Subcutaneous abdominal adipose tissue (tissue), 5 donors: ENCODE results near the gene CDR2.
"Not testable (repeated sequence)": the region's sequence is repeated elsewhere in the genome, so short reads cannot be mapped to it uniquely, and the experiment has no call there.

Source experiments
- H3K27ac ChIP-seq: one replicate; pipeline ENCODE4 v1.7.0; 2013; ENCODE audit warnings: low read depth, mild to moderate bottlenecking, inconsistent platforms, low read length, moderate library complexity
- H3K27me3 ChIP-seq, 5 donors: one replicate each; pipeline ENCODE4 v1.7.0; 2013; ENCODE audit warnings: low read length in 5 of 5, inconsistent platforms in 1 of 5; ENCODE audit not compliant: control insufficient read depth in 5 of 5, insufficient read depth in 4 of 5
- H3K36me3 ChIP-seq, 5 donors: one replicate each; pipeline ENCODE4 v1.7.0; 2013; ENCODE audit warnings: low read length in 5 of 5; ENCODE audit not compliant: control insufficient read depth in 5 of 5, insufficient read depth in 5 of 5
- H3K4me1 ChIP-seq, 5 donors: one replicate each; pipeline ENCODE4 v1.7.0; 2013; ENCODE audit warnings: low read length in 5 of 5, mild to moderate bottlenecking in 3 of 5, moderate library complexity in 1 of 5; ENCODE audit not compliant: control insufficient read depth in 5 of 5, insufficient read depth in 5 of 5
- H3K4me3 ChIP-seq, 5 donors: one replicate each; pipeline ENCODE4 v1.7.0; 2013; ENCODE audit warnings: low read length in 5 of 5, low read depth in 1 of 5
- H3K9ac ChIP-seq, 5 donors: one replicate each; pipeline ENCODE4 v1.7.0; 2013; ENCODE audit warnings: low read length in 5 of 5, mild to moderate bottlenecking in 4 of 5, moderate library complexity in 3 of 5
- H3K9me3 ChIP-seq, 5 donors: one replicate each; pipeline ENCODE4 v1.7.0; 2013; ENCODE audit warnings: low read length in 5 of 5; ENCODE audit not compliant: control insufficient read depth in 5 of 5
- donor health status: healthy.
- donor health status: healthy.
- donor health status: healthy.
- donor health status: healthy.
- donor health status: healthy.

Gene CDR2

GRCh38 chr16:22301423-22301822 lies 73.0 kb downstream of the CDR2 start:
- H3K27ac ChIP-seq, H3K9ac ChIP-seq, H3K4me3 ChIP-seq, H3K27me3 ChIP-seq, H3K9me3 ChIP-seq: not testable (repeated sequence)
- Histone ChIP-seq H3K4me1 (peaks cover 4 to 26% (median 23%) of the 10 kb centered on the region in 5 donors), H3K36me3 (peaks cover 0 to 37% (median 34%) of the 10 kb centered on the region in 5 donors)

GRCh38 chr16:22300427-22301071 lies 73.9 kb downstream of the CDR2 start:
- Histone ChIP-seq H3K4me3 (no peak overlapping the region), H3K4me1 (peaks cover 4 to 27% (median 26%) of the 10 kb centered on the region in 5 donors), H3K9ac (no peak overlapping the region), H3K27ac (no peak overlapping the region), H3K36me3 (peaks cover 0 to 31% (median 28%) of the 10 kb centered on the region in 5 donors), H3K27me3 (no peaks in the 10 kb centered on the region), H3K9me3 (no peaks in the 10 kb centered on the region)

- Histone ChIP-seq H3K9me3 (no peaks in the 10 kb centered on the region), H3K36me3 (peaks cover 0 to 16% (median 15%) of the 10 kb centered on the region in 5 donors), H3K4me1 (peaks cover 4 to 27% (median 26%) of the 10 kb centered on the region in 5 donors), H3K9ac (no peak overlapping the region), H3K4me3 (no peak overlapping the region), H3K27ac (peak overlapping the region; percentile 97), H3K27me3 (no peaks in the 10 kb centered on the region)
Observed at GRCh38 chr16:22299036-22299435, 75.4 kb downstream of the CDR2 start.

DNA sequence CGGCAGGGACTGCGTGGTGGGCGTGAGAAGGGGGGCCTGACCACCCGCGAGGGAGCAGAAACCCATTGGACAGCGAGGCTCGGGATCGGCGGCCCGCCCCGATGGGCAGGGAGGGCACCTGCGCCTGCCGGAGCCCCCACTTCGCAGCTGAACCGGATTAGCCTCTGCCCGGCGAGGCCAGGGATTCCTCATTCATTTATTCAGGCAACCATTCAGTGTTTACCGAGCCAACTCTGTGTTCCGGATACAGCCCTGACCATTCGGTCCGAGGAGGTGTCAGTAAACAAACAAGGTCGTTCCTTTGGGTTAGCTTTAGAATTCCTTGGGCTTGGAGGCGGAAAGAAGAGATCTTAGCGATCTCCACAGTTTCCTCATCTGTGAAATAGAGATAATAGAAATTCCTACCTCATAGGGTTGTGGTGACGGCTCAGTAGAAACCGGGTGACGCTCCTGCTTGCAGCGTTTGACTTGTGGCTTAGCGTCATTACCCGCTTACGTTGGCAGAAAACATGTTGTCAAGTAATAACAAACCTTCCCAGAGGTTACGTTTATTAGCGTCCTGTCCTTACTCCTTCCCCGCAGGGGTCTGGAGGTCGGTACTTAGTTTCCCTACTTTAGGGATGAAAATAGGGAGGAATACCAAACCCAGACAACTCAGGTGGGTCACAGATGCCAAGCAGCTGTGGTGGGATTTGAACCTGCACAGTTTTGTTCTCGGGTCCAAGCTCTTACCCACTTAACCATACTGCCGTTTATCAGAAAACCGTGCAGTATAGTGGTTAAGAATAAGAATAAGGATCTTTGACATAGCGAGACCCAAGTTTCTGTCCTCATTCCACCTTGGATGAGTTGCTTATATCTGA lies 76.3 kb downstream of the CDR2 start:
- Histone ChIP-seq H3K27me3 (no peaks in the 10 kb centered on the region), H3K27ac (peak overlapping the region; percentile 97), H3K4me1 (peaks cover 4 to 27% (median 26%) of the 10 kb centered on the region in 5 donors), H3K4me3 (peak overlapping the region; percentile 86 to 94 (median 90)), H3K36me3 (peaks cover 0 to 12% (median 10%) of the 10 kb centered on the region in 5 donors), H3K9ac (peak overlapping the region; percentile 12 to 98 (median 94)), H3K9me3 (no peaks in the 10 kb centered on the region)

DNA sequence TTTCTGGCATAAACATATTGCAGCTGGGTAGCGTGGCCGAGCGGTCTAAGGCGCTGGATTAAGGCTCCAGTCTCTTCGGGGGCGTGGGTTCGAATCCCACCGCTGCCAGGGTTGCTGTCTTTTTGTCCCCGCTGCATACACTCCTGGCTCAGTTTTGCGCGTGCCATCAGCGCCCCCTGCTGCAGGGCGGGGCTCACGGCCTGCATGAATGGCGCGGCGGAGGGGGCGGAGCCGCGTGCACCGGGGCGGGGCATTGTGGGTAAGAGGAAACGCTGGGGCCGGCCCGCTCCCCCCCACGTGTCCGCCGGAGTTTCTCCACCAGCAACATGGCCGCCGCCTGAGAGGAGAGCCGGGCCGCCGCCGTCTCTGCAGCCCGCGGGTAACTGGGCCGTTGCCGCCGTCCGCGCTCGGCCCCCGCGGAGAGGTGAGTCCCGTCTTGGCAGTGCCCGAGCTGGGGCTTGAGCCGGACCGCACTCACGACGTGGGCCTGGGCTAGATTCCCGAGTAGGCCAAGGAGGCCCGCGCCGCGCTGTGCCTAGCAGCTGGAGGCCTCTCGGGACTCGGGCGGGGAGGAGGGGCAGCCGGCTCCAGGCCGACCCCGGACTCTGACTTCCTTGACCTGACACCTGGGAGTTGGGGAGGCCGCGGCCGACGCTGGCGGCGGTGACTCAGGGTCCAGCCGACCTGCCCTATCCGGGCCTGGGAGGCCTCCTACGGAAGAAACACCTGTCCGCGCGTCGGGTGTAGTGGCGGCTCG lies 77.1 kb downstream of the CDR2 start, which contains the start of gene POLR3E:
Gene POLR3E, plus strand, starts transcription at position 296 of the 757 bp plus-strand sequence. CDS start 5,560 bp downstream, outside the sequence.
- Histone ChIP-seq H3K36me3 (peaks cover 0 to 6% (median 5%) of the 10 kb centered on the region in 5 donors), H3K27ac (peak within 1 kb of the TSS; percentile 97), H3K27me3 (no peaks in the 10 kb centered on the region), H3K4me3 (peak within 1 kb of the TSS; percentile 86 to 94 (median 90)), H3K9ac (peak within 1 kb of the TSS; percentile 12 to 98 (median 94)), H3K9me3 (no peaks in the 10 kb centered on the region), H3K4me1 (peaks cover 4 to 27% (median 26%) of the 10 kb centered on the region in 5 donors)

- H3K27ac ChIP-seq = no peak overlapping the region
- H3K36me3 ChIP-seq = no peaks in the 10 kb centered on the region
- peak overlapping the region in 4 of 5 donors; percentile 63 to 86 (median 73) for H3K9ac ChIP-seq
- no peaks in the 10 kb centered on the region for H3K27me3 ChIP-seq
- H3K9me3 ChIP-seq = no peaks in the 10 kb centered on the region
- H3K4me1 ChIP-seq = peaks cover 4 to 27% (median 26%) of the 10 kb centered on the region in 5 donors
- H3K4me3 ChIP-seq = peak overlapping the region; percentile 70 to 93 (median 84)
Observed at GRCh38 chr16:22296225-22297113, 78.0 kb downstream of the CDR2 start.
